Fibroblast of gingiva (primary cell): Measurements from ENCODE around the gene ATAD1.

Experiments
- DNase-seq: peaks from one replicate; pipeline ENCODE4 v3.0.0-alpha.2; 2011; ENCODE audit warnings: low read depth

Gene ATAD1

GRCh38 chr10:87715552-87716347 is 102.3 kb downstream of the ATAD1 start:
- DNase-seq = peak; percentile 39

- DNase-seq = no peak
Observed at GRCh38 chr10:87713707-87714106, 104.3 kb downstream of the ATAD1 start.

- DNase-seq = no peak
Observed at GRCh38 chr10:87712913-87713616, 105.0 kb downstream of the ATAD1 start.

- DNase-seq = no peak
Observed at GRCh38 chr10:87707254-87707653, 110.8 kb downstream of the ATAD1 start.

- DNase-seq = no peak
Observed at GRCh38 chr10:87706731-87707130, 111.3 kb downstream of the ATAD1 start.

- peak; percentile 3 for DNase-seq
Observed at GRCh38 chr10:87705339-87705738, 112.7 kb downstream of the ATAD1 start.

- peak; percentile 18 for DNase-seq
Observed at GRCh38 chr10:87703771-87704170, 114.3 kb downstream of the ATAD1 start.

- no peak for DNase-seq
Observed at GRCh38 chr10:87702973-87703294, 115.1 kb downstream of the ATAD1 start.

GRCh38 chr10:87702260-87702972 is 115.6 kb downstream of the ATAD1 start:
- DNase-seq = no peak
